ENCODE measurements around the gene WDR88.

DNA sequence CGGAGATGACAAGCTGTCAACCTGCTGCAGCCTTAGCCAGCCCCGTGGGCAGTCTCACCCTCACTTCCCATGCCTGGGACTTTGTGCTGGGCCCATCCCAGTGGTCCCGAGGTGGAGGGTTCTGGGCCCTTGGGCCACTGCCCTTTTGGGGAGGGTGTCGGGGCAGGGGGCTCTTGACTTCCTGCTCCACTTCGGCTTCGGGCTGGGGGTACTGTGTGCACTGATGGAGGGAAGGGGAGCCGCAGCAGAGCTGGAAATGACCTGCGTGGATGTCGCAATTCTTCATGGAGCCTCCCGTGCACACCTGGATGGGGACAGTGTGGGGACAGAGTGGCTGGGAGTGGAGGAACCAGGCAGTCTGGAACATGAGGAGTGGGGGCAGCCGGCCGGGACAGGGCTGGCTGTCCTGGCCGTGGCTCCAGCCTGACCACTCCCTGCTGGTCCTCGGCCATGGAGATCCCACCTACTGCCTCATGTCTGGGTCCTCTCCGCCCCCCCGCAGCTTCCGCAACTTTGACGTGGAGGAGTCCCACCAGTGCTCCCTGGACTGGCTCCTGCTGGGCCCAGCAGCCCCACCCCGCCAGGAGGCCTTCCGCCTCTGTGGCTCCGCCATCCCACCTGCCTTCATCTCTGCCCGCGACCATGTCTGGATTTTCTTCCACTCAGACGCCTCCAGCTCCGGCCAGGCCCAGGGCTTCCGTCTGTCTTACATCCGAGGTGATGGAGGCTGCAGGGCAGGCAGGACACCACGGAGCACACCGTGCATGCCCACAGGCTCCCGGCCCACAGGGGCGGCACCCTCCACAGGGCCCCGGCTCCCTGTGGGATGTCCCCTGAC, 72.4 kb downstream of the WDR88 start:
- no peak for TF ChIP-seq POLR2AphosphoS5 (IDR thresholded peaks at IDR 0.05; ENCODE audit: insufficient read depth in 1 of 2, low read depth in 1 of 2)
- TF ChIP-seq, protein P1, sequence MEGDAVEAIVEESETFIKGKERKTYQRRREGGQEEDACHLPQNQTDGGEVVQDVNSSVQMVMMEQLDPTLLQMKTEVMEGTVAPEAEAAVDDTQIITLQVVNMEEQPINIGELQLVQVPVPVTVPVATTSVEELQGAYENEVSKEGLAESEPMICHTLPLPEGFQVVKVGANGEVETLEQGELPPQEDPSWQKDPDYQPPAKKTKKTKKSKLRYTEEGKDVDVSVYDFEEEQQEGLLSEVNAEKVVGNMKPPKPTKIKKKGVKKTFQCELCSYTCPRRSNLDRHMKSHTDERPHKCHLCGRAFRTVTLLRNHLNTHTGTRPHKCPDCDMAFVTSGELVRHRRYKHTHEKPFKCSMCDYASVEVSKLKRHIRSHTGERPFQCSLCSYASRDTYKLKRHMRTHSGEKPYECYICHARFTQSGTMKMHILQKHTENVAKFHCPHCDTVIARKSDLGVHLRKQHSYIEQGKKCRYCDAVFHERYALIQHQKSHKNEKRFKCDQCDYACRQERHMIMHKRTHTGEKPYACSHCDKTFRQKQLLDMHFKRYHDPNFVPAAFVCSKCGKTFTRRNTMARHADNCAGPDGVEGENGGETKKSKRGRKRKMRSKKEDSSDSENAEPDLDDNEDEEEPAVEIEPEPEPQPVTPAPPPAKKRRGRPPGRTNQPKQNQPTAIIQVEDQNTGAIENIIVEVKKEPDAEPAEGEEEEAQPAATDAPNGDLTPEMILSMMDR (IDR thresholded peaks at IDR 0.05): no peak
- TF ChIP-seq POLR2A (IDR thresholded peaks at IDR 0.05): no peak

Data from vagina (tissue), 2 donors.